GM18505 (cell line): ENCODE data around the gene ACADVL.

Source experiments
- ATAC-seq: cut with Tn5 transposase; IDR thresholded peaks from one replicate; pipeline ENCODE4 v1.9.1; 2021; ENCODE audit not compliant: unreplicated experiment
- POLR2A ChIP-seq: IDR thresholded peaks from 4 replicates; pipeline ENCODE4 v1.6.1; 2011; ENCODE audit warnings: borderline replicate concordance; ENCODE audit not compliant: insufficient read depth, insufficient read length; ENCODE audit errors: extremely low read depth

The ACADVL gene

DNA sequence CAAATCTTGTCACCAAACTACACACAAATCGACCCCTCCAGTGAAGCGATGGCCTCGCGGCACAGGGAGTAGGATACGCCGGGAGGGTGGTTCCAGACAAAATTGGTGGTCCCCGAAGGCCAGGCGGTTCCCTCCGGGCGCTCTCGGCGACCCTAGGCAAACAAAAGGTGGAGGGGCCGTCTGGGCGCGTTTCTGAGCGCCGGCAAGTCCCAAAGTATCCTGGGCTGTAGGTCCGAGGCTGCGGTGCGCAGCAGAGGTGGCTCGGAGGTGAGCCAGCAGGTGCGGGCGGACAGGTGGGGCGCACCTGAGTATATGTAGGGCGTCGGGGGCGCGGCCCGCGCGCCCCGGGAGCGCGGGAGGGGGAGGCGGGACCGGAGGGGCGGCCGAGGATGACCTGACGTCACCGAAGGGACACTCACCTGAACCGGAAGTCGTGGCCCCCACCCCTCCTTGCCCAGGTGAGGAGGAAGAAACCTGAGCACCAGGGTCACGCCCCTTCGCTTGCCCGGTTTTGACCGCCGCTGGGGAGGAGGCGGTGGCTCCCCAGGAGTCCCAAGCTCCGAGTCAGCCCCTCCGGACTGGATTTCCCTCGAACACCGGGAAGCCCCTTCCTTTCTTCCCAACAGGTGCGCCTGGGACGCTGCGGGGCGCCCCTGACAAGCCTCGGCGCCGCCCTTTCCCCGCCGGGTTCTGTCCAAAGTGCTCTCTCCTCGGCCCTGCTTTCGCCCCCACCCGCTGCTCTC, 42.6 kb downstream of the ACADVL start, which contains the start of gene CLDN7:
Gene CLDN7, minus strand, starts transcription at position 287 of the 743 bp plus-strand sequence. CDS start 435 bp downstream, outside the sequence.
- no peak for ATAC-seq
- TF ChIP-seq POLR2A: no peak

- TF ChIP-seq POLR2A: no peak
- no peak for ATAC-seq
Observed at GRCh38 chr17:7262935-7263800, 43.4 kb downstream of the ACADVL start.

DNA sequence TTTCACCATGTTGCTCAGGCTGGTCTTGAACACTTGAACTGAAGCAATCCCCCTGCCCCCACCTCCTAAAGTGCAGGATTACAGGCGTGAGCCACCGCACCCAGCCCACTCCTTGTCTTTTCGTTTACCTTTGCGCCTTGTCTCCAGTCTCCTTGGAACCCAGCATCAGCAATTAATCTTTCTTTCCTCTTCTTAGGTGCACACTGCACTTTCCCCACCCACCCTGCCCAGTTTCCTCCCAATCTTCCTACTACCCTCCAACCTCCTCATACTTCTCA, 44.0 kb downstream of the ACADVL start:
- ATAC-seq: no peak

GRCh38 chr17:7266784-7267183, 47.0 kb downstream of the ACADVL start:
- no peak for ATAC-seq
- TF ChIP-seq POLR2A: no peak

More for the DNA sequence above, 44.0 kb downstream of the ACADVL start:
- TF ChIP-seq POLR2A: no peak
